ENCODE measurements around the gene PARP3.

- TF ChIP-seq TAF1 (IDR thresholded peaks at IDR 0.05; ENCODE audit: low read depth) (no peak), CEBPB (IDR thresholded peaks at IDR 0.05) (no peak), NFIC (IDR thresholded peaks at IDR 0.05) (no peak), REST (IDR thresholded peaks at IDR 0.05; ENCODE audit: low read depth) (no peak), MAX (IDR thresholded peaks at IDR 0.05) (no peak), TEAD4 (IDR thresholded peaks at IDR 0.05) (no peak), YY1 (IDR thresholded peaks at IDR 0.05; ENCODE audit: low read depth) (no peak), EP300 (IDR thresholded peaks at IDR 0.05; ENCODE audit: borderline replicate concordance) (no peak), EGR1 (IDR thresholded peaks at IDR 0.05) (no peak), FOXM1 (IDR thresholded peaks at IDR 0.05; ENCODE audit: borderline replicate concordance, low read depth) (no peak), USF1 (IDR thresholded peaks at IDR 0.05) (no peak), TCF12 (IDR thresholded peaks at IDR 0.05; ENCODE audit: low read depth) (no peak), RAD21 (IDR thresholded peaks at IDR 0.05; ENCODE audit: low read depth) (no peak), CREB1 (IDR thresholded peaks at IDR 0.05; ENCODE audit: low read depth) (no peak)
These were observed 52.4 kb downstream of the PARP3 start for GRCh38 chr3:51994530-51994929.
